Glutamatergic neuron (in vitro differentiated cells): ENCODE data around the gene EIF4EBP3. TPM values are rescaled to one million over a fixed set of nuclear protein-coding genes. Genes with fewer than 3 reads are reported as not detected.

Experiments
- DNase-seq: peaks from one replicate; pipeline ENCODE4 v3.0.0; 2022
- H3K27ac Mint-ChIP-seq: one replicate; pipeline ENCODE4 v1.8.0; 2020; ENCODE audit warnings: mild to moderate bottlenecking, mixed read lengths, inconsistent platforms; ENCODE audit not compliant: unreplicated experiment
- H3K27me3 Mint-ChIP-seq: one replicate; pipeline ENCODE4 v1.8.0; 2020; ENCODE audit warnings: mild to moderate bottlenecking, moderate library complexity, mixed read lengths, inconsistent platforms; ENCODE audit not compliant: unreplicated experiment
- H3K36me3 Mint-ChIP-seq: one replicate; pipeline ENCODE4 v1.8.0; 2020; ENCODE audit warnings: mild to moderate bottlenecking, mixed read lengths, inconsistent platforms; ENCODE audit not compliant: unreplicated experiment
- H3K4me1 Mint-ChIP-seq: one replicate; pipeline ENCODE4 v1.8.0; 2020; ENCODE audit warnings: mild to moderate bottlenecking, low read depth, mixed read lengths, inconsistent platforms; ENCODE audit not compliant: unreplicated experiment
- H3K4me3 Mint-ChIP-seq: one replicate; pipeline ENCODE4 v1.8.0; 2020; ENCODE audit warnings: mild to moderate bottlenecking, mixed read lengths, inconsistent platforms; ENCODE audit not compliant: unreplicated experiment
- H3K9me3 Mint-ChIP-seq: one replicate; pipeline ENCODE4 v1.8.0; 2020; ENCODE audit warnings: mild to moderate bottlenecking, moderate library complexity, mixed read lengths, inconsistent platforms; ENCODE audit not compliant: unreplicated experiment
- total RNA-seq: library from RNA; stranded (reverse); fragmentation: NEBNext Ultra II Directional; extraction: Animal tissue kit (Norgen Biotek cat#: 25700); gene quantifications from one replicate; pipeline ENCODE4 v1.2.1, GENCODE V29; 2021; ENCODE audit not compliant: unreplicated experiment
- TF ChIP-seq, protein P1 (sequence below): fragments of 200-600 bp; sonication (generic); IDR thresholded peaks from one replicate; pipeline ENCODE4 v1.5.0; 2021; ENCODE audit not compliant: partially characterized antibody, unreplicated experiment

The EIF4EBP3 gene
- total RNA-seq, 1 donor from 2014 or later = 7.0 TPM

DNA sequence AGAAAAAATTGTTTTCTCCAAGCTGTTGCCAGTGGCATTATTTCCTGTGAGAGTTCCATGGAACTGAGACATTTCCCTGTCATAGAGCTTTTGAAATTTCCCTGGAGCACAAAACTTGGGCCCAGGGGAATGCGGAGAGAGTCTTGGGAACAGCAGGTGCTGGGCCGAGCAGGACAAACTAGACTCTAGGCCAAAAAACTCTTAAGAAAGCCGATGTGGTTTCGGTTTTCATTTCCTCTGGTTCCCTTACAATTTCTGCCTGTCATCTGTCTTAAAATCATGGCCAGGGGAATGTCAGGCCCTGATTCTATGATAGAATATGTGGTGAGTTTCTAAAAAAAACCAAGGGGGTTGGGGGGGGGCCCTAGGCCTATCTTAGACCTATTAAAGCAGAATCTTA, 21.7 kb downstream of the EIF4EBP3 start:
- Mint-ChIP-seq H3K4me1 (peaks cover 4% of the 10 kb centered on the region), H3K4me3 (no peak overlapping the region), H3K27me3 (peaks cover 12% of the 10 kb centered on the region), H3K36me3 (no peaks in the 10 kb centered on the region), H3K27ac (no peak overlapping the region), H3K9me3 (peaks cover 6% of the 10 kb centered on the region)
- no peak for DNase-seq
- TF ChIP-seq, protein P1, sequence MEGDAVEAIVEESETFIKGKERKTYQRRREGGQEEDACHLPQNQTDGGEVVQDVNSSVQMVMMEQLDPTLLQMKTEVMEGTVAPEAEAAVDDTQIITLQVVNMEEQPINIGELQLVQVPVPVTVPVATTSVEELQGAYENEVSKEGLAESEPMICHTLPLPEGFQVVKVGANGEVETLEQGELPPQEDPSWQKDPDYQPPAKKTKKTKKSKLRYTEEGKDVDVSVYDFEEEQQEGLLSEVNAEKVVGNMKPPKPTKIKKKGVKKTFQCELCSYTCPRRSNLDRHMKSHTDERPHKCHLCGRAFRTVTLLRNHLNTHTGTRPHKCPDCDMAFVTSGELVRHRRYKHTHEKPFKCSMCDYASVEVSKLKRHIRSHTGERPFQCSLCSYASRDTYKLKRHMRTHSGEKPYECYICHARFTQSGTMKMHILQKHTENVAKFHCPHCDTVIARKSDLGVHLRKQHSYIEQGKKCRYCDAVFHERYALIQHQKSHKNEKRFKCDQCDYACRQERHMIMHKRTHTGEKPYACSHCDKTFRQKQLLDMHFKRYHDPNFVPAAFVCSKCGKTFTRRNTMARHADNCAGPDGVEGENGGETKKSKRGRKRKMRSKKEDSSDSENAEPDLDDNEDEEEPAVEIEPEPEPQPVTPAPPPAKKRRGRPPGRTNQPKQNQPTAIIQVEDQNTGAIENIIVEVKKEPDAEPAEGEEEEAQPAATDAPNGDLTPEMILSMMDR = no peak

DNA sequence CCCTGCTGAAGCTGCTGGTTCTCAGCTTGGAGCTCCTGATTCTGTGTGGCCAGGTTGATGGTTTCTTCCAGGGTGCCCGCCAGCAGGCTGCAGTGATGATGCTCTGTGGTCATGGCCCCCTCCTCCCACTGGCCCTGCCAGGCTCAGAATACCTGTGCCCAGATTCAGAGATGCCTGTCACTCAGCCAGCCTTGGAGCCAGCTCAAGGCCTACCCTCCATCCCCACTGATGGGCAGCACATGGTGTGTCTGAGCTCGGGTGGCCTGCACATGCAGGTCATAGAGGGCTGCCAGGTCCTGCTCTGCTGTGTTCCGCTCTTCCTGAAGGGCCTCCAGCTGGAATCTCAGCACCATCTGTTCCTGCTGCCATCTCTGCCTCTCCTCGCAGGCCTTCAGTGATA, 22.6 kb downstream of the EIF4EBP3 start:
- peaks cover 7% of the 10 kb centered on the region for H3K27me3 Mint-ChIP-seq
- no peaks in the 10 kb centered on the region for H3K36me3 Mint-ChIP-seq
- no peak overlapping the region for H3K27ac Mint-ChIP-seq
- TF ChIP-seq, protein P1 = no peak
- H3K4me3 Mint-ChIP-seq = no peak overlapping the region
- DNase-seq = no peak
- peaks cover 4% of the 10 kb centered on the region for H3K4me1 Mint-ChIP-seq
- peaks cover 4% of the 10 kb centered on the region for H3K9me3 Mint-ChIP-seq

DNA sequence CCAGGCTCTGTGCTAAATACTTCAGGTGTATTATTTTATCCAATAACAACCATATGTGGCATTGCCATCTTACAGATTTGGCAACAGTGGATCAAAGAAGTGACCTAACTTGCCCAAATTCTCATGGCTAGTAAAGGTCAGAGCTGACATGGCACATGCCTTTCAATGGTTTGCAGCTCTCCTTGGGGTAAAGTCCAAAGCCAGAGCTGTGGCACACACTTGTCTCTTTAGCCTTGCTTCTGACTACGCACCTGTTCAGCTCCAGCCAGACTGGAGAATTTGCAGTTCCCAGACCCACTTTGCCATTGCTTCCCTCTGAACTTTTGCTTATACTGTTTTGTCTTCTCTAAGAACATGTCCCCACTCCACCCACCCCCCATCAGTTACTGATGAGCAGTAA, 23.0 kb downstream of the EIF4EBP3 start:
- peaks cover 5% of the 10 kb centered on the region for H3K27me3 Mint-ChIP-seq
- H3K4me1 Mint-ChIP-seq = peaks cover 4% of the 10 kb centered on the region
- TF ChIP-seq, protein P1 = no peak
- H3K9me3 Mint-ChIP-seq = peaks cover 1% of the 10 kb centered on the region
- no peaks in the 10 kb centered on the region for H3K36me3 Mint-ChIP-seq
- no peak for DNase-seq
- H3K4me3 Mint-ChIP-seq = no peak overlapping the region
- H3K27ac Mint-ChIP-seq = no peak overlapping the region

- no peak overlapping the region for H3K27ac Mint-ChIP-seq
- TF ChIP-seq, protein P1 = no peak
These were observed 23.6 kb downstream of the EIF4EBP3 start for GRCh38 chr5:140571105-140571504.

GRCh38 chr5:140573683-140574082, 26.2 kb downstream of the EIF4EBP3 start:
- no peaks in the 10 kb centered on the region for H3K36me3 Mint-ChIP-seq
- H3K27ac Mint-ChIP-seq = no peak overlapping the region

More at GRCh38 chr5:140571105-140571504, 23.6 kb downstream of the EIF4EBP3 start:
- DNase-seq = no peak
- Mint-ChIP-seq H3K27me3 (peaks cover 5% of the 10 kb centered on the region), H3K4me1 (peaks cover 2% of the 10 kb centered on the region), H3K9me3 (no peaks in the 10 kb centered on the region), H3K36me3 (no peaks in the 10 kb centered on the region), H3K4me3 (no peak overlapping the region)

More at GRCh38 chr5:140573683-140574082, 26.2 kb downstream of the EIF4EBP3 start:
- no peak for DNase-seq
- Mint-ChIP-seq H3K27me3 (peaks cover 2% of the 10 kb centered on the region), H3K9me3 (no peaks in the 10 kb centered on the region), H3K4me3 (no peak overlapping the region), H3K4me1 (peaks cover 2% of the 10 kb centered on the region)
- TF ChIP-seq, protein P1 = no peak
